Hepatocyte (in vitro differentiated cells): ENCODE results near the gene CDC45. TPM values are rescaled to one million over a fixed set of nuclear protein-coding genes. Genes with fewer than 3 reads are reported as not detected.

ENCODE experiments used
- DNase-seq: peaks from one replicate; pipeline ENCODE4 v3.0.0-alpha.2; 2016; ENCODE audit warnings: low spot score
- H2AFZ ChIP-seq: fragments of 200-600 bp; sonication (generic); 2 replicates; pipeline ENCODE4 v1.6.0; 2016; ENCODE audit warnings: antibody characterized with exemption, mild to moderate bottlenecking
- H3K27ac ChIP-seq: fragments of 200-600 bp; sonication (generic); 2 replicates; pipeline ENCODE4 v1.5.1; 2016; ENCODE audit warnings: mild to moderate bottlenecking
- H3K27me3 ChIP-seq: fragments of 200-600 bp; sonication (generic); 2 replicates; pipeline ENCODE4 v1.6.1; 2016
- H3K36me3 ChIP-seq: fragments of 200-600 bp; sonication (generic); replicated peaks from 2 replicates; pipeline ENCODE4 v1.5.1; 2016; ENCODE audit warnings: low read depth; ENCODE audit not compliant: insufficient read depth
- H3K4me1 ChIP-seq: fragments of 200-600 bp; sonication (generic); 2 replicates; pipeline ENCODE4 v1.5.1; 2016; ENCODE audit warnings: mild to moderate bottlenecking, moderate library complexity; ENCODE audit not compliant: insufficient read depth
- H3K4me2 ChIP-seq: fragments of 200-600 bp; sonication (generic); 2 replicates; pipeline ENCODE4 v1.6.0; 2016
- H3K4me3 ChIP-seq: fragments of 200-600 bp; sonication (generic); 2 replicates; pipeline ENCODE4 v1.5.1; 2016; ENCODE audit warnings: mild to moderate bottlenecking
- H3K79me2 ChIP-seq: fragments of 200-600 bp; sonication (generic); 2 replicates; pipeline ENCODE4 v1.6.0; 2017; ENCODE audit warnings: mild to moderate bottlenecking
- H3K9me2 ChIP-seq: fragments of 200-600 bp; sonication (generic); replicated peaks from 2 replicates; pipeline ENCODE4 v1.6.0; 2017; ENCODE audit warnings: mild to moderate bottlenecking; ENCODE audit not compliant: insufficient read depth
- H3K9me3 ChIP-seq: fragments of 200-600 bp; sonication (generic); 2 replicates; pipeline ENCODE4 v1.5.1; 2016; ENCODE audit warnings: low read depth, mild to moderate bottlenecking
- H4K20me1 ChIP-seq: fragments of 200-600 bp; sonication (generic); 2 replicates; pipeline ENCODE4 v1.6.0; 2016; ENCODE audit warnings: mild to moderate bottlenecking; ENCODE audit not compliant: insufficient read depth, poor library complexity, severe bottlenecking
- EZH2 ChIP-seq: fragments of 200-600 bp; sonication (generic); IDR thresholded peaks from 2 replicates; pipeline ENCODE4 v1.6.1; 2016; ENCODE audit warnings: antibody characterized with exemption, mild to moderate bottlenecking, borderline replicate concordance
- EZH2phosphoT487 ChIP-seq: fragments of 200-600 bp; sonication (generic); IDR thresholded peaks from one replicate; pipeline ENCODE4 v1.6.1; 2018; ENCODE audit warnings: antibody characterized with exemption, mild to moderate bottlenecking, low read depth, moderate library complexity; ENCODE audit not compliant: unreplicated experiment, severe bottlenecking
- WGBS: methylation state at CpG from one replicate; pipeline ENCODE4 v1.1.6; 2016; ENCODE audit warnings: low lambda C conversion rate; ENCODE audit errors: missing lambda C conversion rate; 5-methylcytosine and 5-hydroxymethylcytosine counted together
- polyA plus RNA-seq: library from polyadenylated mRNA; unstranded; fragments of >200 nt; fragmentation: Nextera tagmentation; extraction: Ambion mirVana; gene quantifications from 2 replicates; pipeline ENCODE4 v1.2.1, GENCODE V29; 2016
- total RNA-seq: library from RNA; depleted of rRNA; stranded (reverse); fragments of >200 nt; gene quantifications from 2 replicates; pipeline ENCODE4 v1.2.3, GENCODE V29; 2014
- TF ChIP-seq, protein P1 (sequence below): fragments of 200-600 bp; sonication (generic); IDR thresholded peaks from 2 replicates; pipeline ENCODE4 v1.5.1; 2016; ENCODE audit warnings: antibody characterized with exemption, mild to moderate bottlenecking; ENCODE audit not compliant: poor library complexity

CDC45 gene
- total and polyA plus RNA-seq, 2 experiments from 2014 or later: 3.5 to 6.5 TPM

GRCh38 chr22:19510919-19511341 is 31.2 kb downstream of the CDC45 start:
- DNase-seq: no peak
- Histone ChIP-seq H3K9me3 (no peaks in the 10 kb centered on the region), H3K36me3 (no peaks in the 10 kb centered on the region), H3K9me2 (no peaks in the 10 kb centered on the region), H3K79me2 (no peaks in the 10 kb centered on the region), H3K27ac (no peak overlapping the region), H3K27me3 (no peaks in the 10 kb centered on the region), H3K4me3 (no peak overlapping the region), H4K20me1 (no peaks in the 10 kb centered on the region), H2AFZ (no peak overlapping the region), H3K4me1 (no peaks in the 10 kb centered on the region), H3K4me2 (no peak overlapping the region)
- TF ChIP-seq, protein P1, sequence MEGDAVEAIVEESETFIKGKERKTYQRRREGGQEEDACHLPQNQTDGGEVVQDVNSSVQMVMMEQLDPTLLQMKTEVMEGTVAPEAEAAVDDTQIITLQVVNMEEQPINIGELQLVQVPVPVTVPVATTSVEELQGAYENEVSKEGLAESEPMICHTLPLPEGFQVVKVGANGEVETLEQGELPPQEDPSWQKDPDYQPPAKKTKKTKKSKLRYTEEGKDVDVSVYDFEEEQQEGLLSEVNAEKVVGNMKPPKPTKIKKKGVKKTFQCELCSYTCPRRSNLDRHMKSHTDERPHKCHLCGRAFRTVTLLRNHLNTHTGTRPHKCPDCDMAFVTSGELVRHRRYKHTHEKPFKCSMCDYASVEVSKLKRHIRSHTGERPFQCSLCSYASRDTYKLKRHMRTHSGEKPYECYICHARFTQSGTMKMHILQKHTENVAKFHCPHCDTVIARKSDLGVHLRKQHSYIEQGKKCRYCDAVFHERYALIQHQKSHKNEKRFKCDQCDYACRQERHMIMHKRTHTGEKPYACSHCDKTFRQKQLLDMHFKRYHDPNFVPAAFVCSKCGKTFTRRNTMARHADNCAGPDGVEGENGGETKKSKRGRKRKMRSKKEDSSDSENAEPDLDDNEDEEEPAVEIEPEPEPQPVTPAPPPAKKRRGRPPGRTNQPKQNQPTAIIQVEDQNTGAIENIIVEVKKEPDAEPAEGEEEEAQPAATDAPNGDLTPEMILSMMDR: no peak
- TF ChIP-seq EZH2: no peak
- WGBS: 93% methylated on average over 2 of the region's 2 CpGs

DNA sequence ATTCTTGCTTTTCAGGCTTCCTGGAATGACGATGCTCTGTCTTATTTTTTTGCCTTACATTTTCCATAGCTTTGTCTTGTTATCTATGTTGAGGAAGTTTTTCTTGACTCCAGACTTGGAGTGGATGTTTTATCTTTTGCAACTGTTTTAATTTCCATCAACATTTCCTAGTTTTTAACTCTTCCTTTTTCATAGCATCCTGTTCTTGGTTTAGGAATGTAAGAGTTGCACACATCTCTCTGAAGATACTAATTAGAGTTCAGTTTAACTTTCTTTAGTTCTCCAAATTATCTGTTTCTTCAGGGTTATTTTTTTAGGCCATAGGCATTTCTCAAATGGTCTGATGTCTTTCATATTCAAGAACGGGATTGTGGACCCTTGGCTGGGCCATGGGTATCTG is 34.1 kb downstream of the CDC45 start:
- H3K27me3 ChIP-seq: no peaks in the 10 kb centered on the region

DNA sequence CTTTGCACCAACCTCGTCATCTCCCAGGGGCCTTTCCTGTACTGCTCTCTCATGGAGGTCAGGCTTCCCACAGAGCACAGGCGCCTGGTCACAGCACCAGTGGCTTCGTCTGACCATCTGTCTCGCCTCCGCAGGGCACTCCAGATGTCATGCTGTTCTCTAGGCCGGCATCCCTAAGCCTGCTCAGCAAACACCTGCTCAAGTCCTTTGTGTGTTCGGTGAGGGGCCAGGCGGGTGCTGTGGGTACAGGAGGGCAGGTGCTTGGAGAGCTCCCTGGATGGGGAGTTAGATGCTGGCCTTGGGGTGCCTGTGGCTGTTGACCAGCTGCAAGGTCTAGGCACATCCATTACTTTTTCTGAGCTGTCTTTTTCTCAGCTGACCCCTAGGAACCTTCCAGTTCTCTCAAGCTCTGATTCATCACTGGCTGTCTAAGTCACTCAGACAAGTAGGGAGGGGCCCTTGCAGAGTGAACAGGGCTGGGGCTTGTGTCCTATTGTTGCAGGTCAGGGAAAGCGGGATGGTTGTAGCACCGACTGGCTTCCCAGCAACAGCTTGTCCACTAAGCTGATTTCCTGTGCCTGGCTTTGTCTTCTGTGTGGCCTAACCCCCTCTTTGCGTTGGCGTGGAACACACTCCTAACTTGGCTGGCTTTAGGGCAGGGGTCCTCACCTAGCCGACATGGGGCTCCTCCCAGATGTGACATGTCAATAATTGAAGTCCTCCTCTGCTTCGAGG is 35.3 kb downstream of the CDC45 start:
- H3K79me2 ChIP-seq: no peaks in the 10 kb centered on the region
- H4K20me1 ChIP-seq: no peaks in the 10 kb centered on the region
- WGBS: 94% methylated on average over 14 of the region's 14 CpGs
- DNase-seq: no peak
- H3K36me3 ChIP-seq: no peaks in the 10 kb centered on the region
- H3K4me2 ChIP-seq: no peak overlapping the region
- H3K27me3 ChIP-seq: no peaks in the 10 kb centered on the region
- no peaks in the 10 kb centered on the region for H3K9me2 ChIP-seq
- H3K27ac ChIP-seq: no peak overlapping the region
- no peaks in the 10 kb centered on the region for H3K9me3 ChIP-seq
- TF ChIP-seq EZH2 (no peak), EZH2phosphoT487 (no peak)
- TF ChIP-seq, protein P1: no peak
- H2AFZ ChIP-seq: no peak overlapping the region
- H3K4me1 ChIP-seq: no peaks in the 10 kb centered on the region
- no peak overlapping the region for H3K4me3 ChIP-seq

More for the DNA sequence above, 34.1 kb downstream of the CDC45 start:
- DNase-seq: no peak
- Histone ChIP-seq H3K4me3 (no peak overlapping the region), H3K9me3 (no peaks in the 10 kb centered on the region), H3K27ac (no peak overlapping the region), H3K4me1 (no peaks in the 10 kb centered on the region), H3K36me3 (no peaks in the 10 kb centered on the region), H2AFZ (no peak overlapping the region), H4K20me1 (no peaks in the 10 kb centered on the region), H3K9me2 (no peaks in the 10 kb centered on the region), H3K4me2 (no peak overlapping the region), H3K79me2 (no peaks in the 10 kb centered on the region)
- no peak for TF ChIP-seq EZH2phosphoT487
- TF ChIP-seq, protein P1: no peak
- 47% methylated on average over 2 of the region's 2 CpGs for WGBS
